Parathyroid adenoma (tissue), 2 donors: ENCODE results near the gene DTNB.

Experiments used
- H2AFZ ChIP-seq: fragments of 300-600 bp; sonication (generic); one replicate; pipeline ENCODE4 v1.7.0; 2017; ENCODE audit warnings: antibody characterized with exemption, mild to moderate bottlenecking
- H3K27ac ChIP-seq: fragments of 300-600 bp; sonication (generic); one replicate; pipeline ENCODE4 v1.7.0; 2017
- H3K27me3 ChIP-seq: fragments of 300-600 bp; sonication (generic); one replicate; pipeline ENCODE4 v1.7.0; 2017; ENCODE audit warnings: low read length; ENCODE audit not compliant: control insufficient read depth, insufficient read depth
- H3K36me3 ChIP-seq: fragments of 300-600 bp; sonication (generic); one replicate; pipeline ENCODE4 v1.7.0; 2017; ENCODE audit warnings: low read length; ENCODE audit not compliant: control insufficient read depth, insufficient read depth
- H3K4me1 ChIP-seq: fragments of 300-600 bp; sonication (generic); one replicate; pipeline ENCODE4 v1.7.0; 2017; ENCODE audit warnings: control low read depth
- H3K4me2 ChIP-seq: fragments of 300-600 bp; sonication (generic); one replicate; pipeline ENCODE4 v1.7.0; 2017; ENCODE audit warnings: low read length
- H3K4me3 ChIP-seq: fragments of 300-600 bp; sonication (generic); one replicate; pipeline ENCODE4 v1.7.0; 2017; ENCODE audit warnings: low read depth, low read length
- H3K79me2 ChIP-seq: fragments of 300-600 bp; sonication (generic); one replicate; pipeline ENCODE4 v1.7.0; 2017; ENCODE audit warnings: control low read depth
- H3K9ac ChIP-seq: fragments of 300-600 bp; sonication (generic); one replicate; pipeline ENCODE4 v1.7.0; 2017; ENCODE audit warnings: mild to moderate bottlenecking
- H3K9me3 ChIP-seq: fragments of 300-600 bp; sonication (generic); one replicate; pipeline ENCODE4 v1.7.0; 2017; ENCODE audit warnings: low read length; ENCODE audit not compliant: control insufficient read depth
- TF ChIP-seq, protein P1 (sequence below): fragments of 300-600 bp; sonication (generic); IDR thresholded peaks from one replicate; pipeline ENCODE4 v1.7.0; 2017; ENCODE audit warnings: antibody characterized with exemption, mild to moderate bottlenecking
- donor health status: primary hyperparathyroidism.

DTNB gene

GRCh38 chr2:25586726-25587144 lies 86.6 kb downstream of the DTNB start:
- no peaks in the 10 kb centered on the region for H3K79me2 ChIP-seq
- H3K4me2 ChIP-seq: peak overlapping the region; percentile 21
- H2AFZ ChIP-seq: no peak overlapping the region
- no peak overlapping the region for H3K9ac ChIP-seq
- no peak overlapping the region for H3K27ac ChIP-seq
- no peaks in the 10 kb centered on the region for H3K4me1 ChIP-seq
- H3K9me3 ChIP-seq: no peaks in the 10 kb centered on the region
- no peak overlapping the region for H3K4me3 ChIP-seq
- TF ChIP-seq, protein P1, sequence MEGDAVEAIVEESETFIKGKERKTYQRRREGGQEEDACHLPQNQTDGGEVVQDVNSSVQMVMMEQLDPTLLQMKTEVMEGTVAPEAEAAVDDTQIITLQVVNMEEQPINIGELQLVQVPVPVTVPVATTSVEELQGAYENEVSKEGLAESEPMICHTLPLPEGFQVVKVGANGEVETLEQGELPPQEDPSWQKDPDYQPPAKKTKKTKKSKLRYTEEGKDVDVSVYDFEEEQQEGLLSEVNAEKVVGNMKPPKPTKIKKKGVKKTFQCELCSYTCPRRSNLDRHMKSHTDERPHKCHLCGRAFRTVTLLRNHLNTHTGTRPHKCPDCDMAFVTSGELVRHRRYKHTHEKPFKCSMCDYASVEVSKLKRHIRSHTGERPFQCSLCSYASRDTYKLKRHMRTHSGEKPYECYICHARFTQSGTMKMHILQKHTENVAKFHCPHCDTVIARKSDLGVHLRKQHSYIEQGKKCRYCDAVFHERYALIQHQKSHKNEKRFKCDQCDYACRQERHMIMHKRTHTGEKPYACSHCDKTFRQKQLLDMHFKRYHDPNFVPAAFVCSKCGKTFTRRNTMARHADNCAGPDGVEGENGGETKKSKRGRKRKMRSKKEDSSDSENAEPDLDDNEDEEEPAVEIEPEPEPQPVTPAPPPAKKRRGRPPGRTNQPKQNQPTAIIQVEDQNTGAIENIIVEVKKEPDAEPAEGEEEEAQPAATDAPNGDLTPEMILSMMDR: no peak
- H3K36me3 ChIP-seq: no peaks in the 10 kb centered on the region
- no peaks in the 10 kb centered on the region for H3K27me3 ChIP-seq

GRCh38 chr2:25585189-25585588 lies 88.2 kb downstream of the DTNB start:
- H3K4me1 ChIP-seq: no peaks in the 10 kb centered on the region
- H2AFZ ChIP-seq: no peak overlapping the region
- no peaks in the 10 kb centered on the region for H3K27me3 ChIP-seq
- H3K9me3 ChIP-seq: no peaks in the 10 kb centered on the region
- no peak overlapping the region for H3K4me3 ChIP-seq
- no peak overlapping the region for H3K4me2 ChIP-seq
- H3K9ac ChIP-seq: no peak overlapping the region
- H3K79me2 ChIP-seq: no peaks in the 10 kb centered on the region
- H3K27ac ChIP-seq: no peak overlapping the region
- H3K36me3 ChIP-seq: no peaks in the 10 kb centered on the region
- TF ChIP-seq, protein P1: no peak

- Histone ChIP-seq H3K27ac (no peak overlapping the region), H3K9ac (no peak overlapping the region), H3K4me3 (no peak overlapping the region), H2AFZ (no peak overlapping the region), H3K27me3 (no peaks in the 10 kb centered on the region), H3K79me2 (no peaks in the 10 kb centered on the region), H3K9me3 (no peaks in the 10 kb centered on the region), H3K4me2 (no peak overlapping the region), H3K4me1 (no peaks in the 10 kb centered on the region), H3K36me3 (no peaks in the 10 kb centered on the region)
- TF ChIP-seq, protein P1: no peak
These were observed 91.1 kb downstream of the DTNB start for GRCh38 chr2:25582077-25582830.

DNA sequence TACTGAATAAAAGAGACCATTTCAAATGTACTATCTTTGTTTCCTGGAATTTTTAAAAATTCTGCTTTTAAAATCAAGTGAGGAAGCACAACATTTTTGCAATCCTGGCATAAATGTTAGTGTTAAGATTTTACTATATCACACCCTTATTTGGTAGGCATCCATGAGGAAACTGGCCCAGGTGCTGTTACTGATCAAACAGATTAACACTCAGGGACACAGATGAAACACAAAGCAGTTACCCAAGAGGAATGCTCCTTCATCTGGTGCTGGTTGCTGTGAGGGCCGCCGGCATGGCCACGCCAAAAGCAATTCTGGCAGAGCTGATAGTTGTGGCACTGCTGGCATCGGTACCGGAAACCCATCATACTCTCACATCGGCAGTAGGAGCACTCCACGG lies 96.8 kb downstream of the DTNB start:
- Histone ChIP-seq H3K27me3 (no peaks in the 10 kb centered on the region), H3K27ac (no peak overlapping the region), H3K4me3 (no peak overlapping the region), H3K79me2 (no peaks in the 10 kb centered on the region), H3K9me3 (no peaks in the 10 kb centered on the region), H2AFZ (peak overlapping the region; percentile 26), H3K9ac (no peak overlapping the region), H3K4me1 (no peaks in the 10 kb centered on the region), H3K36me3 (no peaks in the 10 kb centered on the region), H3K4me2 (no peak overlapping the region)
- TF ChIP-seq, protein P1: no peak

DNA sequence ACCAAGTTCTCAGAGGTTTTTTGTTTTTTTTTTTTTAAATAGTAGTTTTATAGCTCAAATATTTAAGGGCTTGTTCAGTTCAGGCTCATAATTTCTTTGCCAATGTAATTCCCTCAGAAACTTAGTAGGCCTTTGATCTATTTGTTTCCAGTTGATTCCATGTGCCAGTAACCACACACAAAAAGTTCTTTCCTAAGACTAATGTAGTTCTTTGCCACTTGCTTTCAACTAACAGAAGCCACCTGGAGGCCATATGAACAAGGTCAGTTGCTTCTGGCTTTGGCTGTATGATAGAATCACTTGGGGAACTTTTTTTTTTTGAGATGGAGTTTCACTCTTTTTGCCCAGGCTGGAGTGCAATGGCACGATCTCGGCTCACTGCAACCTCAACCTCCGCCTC lies 100.7 kb downstream of the DTNB start:
- Histone ChIP-seq H3K9ac (no peak overlapping the region), H3K36me3 (no peaks in the 10 kb centered on the region), H3K4me2 (no peak overlapping the region), H3K9me3 (no peaks in the 10 kb centered on the region), H2AFZ (no peak overlapping the region), H3K4me3 (no peak overlapping the region), H3K79me2 (no peaks in the 10 kb centered on the region), H3K27me3 (no peaks in the 10 kb centered on the region), H3K27ac (no peak overlapping the region), H3K4me1 (no peaks in the 10 kb centered on the region)
- TF ChIP-seq, protein P1: no peak
